Measurements from ENCODE around the gene UBE2D1.

Gene UBE2D1

DNA sequence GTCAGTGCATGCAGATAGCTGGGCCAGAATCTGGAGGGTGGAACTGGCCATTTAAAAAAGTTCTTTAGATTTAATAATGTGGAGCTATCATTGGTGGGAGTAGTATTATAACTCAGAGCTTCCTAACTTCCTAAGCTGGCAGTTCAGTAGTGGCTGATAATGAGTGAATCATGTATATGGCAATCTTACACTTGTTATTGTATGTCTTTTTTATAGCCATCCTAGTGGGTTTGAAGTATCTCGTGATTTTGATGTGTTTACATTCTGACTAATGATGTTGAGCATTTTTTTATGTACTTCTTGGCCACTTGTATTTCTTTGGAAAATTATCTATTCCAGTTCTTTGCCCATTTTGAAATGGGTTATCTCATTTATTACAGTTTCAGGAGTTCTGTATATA is 65.8 kb downstream of the UBE2D1 start:
- TF ChIP-seq CEBPB (IDR thresholded peaks at IDR 0.05) (no peak), EGR1 (IDR thresholded peaks at IDR 0.05) (no peak), EP300 (IDR thresholded peaks at IDR 0.05; ENCODE audit: borderline replicate concordance) (no peak)

DNA sequence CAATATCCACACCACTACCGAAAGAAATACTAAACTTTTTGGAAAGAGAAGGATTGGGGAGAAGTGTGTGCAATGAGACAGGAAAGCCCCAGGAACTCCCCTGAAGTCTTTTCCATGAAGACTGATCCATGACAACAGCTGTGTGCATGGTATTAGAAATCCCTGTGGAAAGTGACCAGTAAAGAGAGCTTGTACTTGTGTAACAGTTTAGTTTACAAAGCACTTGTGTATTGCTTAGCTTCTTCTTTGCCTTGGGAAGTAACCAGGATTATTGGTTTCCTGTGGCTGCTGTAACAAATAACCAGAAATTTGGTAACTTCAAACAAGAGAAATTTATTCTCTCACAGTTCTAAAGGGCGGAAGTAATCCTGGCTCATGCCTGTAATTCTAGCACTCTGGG is 69.2 kb downstream of the UBE2D1 start:
- TF ChIP-seq, protein P1, sequence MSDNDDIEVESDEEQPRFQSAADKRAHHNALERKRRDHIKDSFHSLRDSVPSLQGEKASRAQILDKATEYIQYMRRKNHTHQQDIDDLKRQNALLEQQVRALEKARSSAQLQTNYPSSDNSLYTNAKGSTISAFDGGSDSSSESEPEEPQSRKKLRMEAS (IDR thresholded peaks at IDR 0.05) = no peak
- TF ChIP-seq CREB1 (IDR thresholded peaks at IDR 0.05; ENCODE audit: low read depth) (no peak), TCF12 (IDR thresholded peaks at IDR 0.05; ENCODE audit: low read depth) (no peak), NFIC (IDR thresholded peaks at IDR 0.05) (no peak)
- TF ChIP-seq, protein P2, sequence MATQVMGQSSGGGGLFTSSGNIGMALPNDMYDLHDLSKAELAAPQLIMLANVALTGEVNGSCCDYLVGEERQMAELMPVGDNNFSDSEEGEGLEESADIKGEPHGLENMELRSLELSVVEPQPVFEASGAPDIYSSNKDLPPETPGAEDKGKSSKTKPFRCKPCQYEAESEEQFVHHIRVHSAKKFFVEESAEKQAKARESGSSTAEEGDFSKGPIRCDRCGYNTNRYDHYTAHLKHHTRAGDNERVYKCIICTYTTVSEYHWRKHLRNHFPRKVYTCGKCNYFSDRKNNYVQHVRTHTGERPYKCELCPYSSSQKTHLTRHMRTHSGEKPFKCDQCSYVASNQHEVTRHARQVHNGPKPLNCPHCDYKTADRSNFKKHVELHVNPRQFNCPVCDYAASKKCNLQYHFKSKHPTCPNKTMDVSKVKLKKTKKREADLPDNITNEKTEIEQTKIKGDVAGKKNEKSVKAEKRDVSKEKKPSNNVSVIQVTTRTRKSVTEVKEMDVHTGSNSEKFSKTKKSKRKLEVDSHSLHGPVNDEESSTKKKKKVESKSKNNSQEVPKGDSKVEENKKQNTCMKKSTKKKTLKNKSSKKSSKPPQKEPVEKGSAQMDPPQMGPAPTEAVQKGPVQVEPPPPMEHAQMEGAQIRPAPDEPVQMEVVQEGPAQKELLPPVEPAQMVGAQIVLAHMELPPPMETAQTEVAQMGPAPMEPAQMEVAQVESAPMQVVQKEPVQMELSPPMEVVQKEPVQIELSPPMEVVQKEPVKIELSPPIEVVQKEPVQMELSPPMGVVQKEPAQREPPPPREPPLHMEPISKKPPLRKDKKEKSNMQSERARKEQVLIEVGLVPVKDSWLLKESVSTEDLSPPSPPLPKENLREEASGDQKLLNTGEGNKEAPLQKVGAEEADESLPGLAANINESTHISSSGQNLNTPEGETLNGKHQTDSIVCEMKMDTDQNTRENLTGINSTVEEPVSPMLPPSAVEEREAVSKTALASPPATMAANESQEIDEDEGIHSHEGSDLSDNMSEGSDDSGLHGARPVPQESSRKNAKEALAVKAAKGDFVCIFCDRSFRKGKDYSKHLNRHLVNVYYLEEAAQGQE (IDR thresholded peaks at IDR 0.05; ENCODE audit: low read depth) = no peak

DNA sequence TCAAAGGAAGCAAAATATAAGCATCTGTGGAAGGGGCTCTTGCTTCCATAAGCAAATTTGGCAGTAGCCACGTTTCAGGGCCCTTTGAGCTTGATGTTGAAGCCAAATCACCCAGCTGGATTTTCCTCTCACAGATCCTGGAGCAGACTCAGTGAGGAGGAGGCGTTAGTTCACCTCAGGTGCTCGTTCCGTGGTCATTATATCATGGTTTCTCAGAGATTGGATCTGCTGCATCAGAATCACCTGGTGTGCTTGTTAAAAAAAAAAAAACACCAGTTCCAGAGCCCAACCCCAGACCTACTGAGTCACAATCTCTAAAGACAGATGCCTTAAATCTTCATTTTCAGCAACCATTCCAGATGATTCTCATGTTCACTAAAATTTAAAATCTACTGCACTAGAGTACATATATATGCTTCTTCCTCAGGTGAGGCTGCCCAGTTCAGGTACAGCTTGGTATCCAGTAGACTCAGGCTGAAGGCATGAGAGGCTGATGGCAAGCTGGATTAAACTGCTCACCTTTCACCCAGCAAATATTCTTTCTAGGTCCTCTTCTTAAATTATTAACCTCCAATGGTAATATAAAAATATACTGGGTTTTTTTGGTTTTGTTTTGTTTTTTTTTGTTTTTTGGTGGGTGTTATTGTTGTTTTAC is 75.3 kb downstream of the UBE2D1 start:
- no peak for TF ChIP-seq RAD21 (IDR thresholded peaks at IDR 0.05; ENCODE audit: low read depth)
- TF ChIP-seq TCF12 (IDR thresholded peaks at IDR 0.05; ENCODE audit: low read depth) = no peak
- no peak for TF ChIP-seq CREB1 (IDR thresholded peaks at IDR 0.05; ENCODE audit: low read depth)
- no peak for TF ChIP-seq FOXM1 (IDR thresholded peaks at IDR 0.05; ENCODE audit: borderline replicate concordance, low read depth)
- TF ChIP-seq NFIC (IDR thresholded peaks at IDR 0.05) = no peak
- TF ChIP-seq YY1 (IDR thresholded peaks at IDR 0.05; ENCODE audit: low read depth) = no peak
- no peak for TF ChIP-seq CEBPB (IDR thresholded peaks at IDR 0.05)

DNA sequence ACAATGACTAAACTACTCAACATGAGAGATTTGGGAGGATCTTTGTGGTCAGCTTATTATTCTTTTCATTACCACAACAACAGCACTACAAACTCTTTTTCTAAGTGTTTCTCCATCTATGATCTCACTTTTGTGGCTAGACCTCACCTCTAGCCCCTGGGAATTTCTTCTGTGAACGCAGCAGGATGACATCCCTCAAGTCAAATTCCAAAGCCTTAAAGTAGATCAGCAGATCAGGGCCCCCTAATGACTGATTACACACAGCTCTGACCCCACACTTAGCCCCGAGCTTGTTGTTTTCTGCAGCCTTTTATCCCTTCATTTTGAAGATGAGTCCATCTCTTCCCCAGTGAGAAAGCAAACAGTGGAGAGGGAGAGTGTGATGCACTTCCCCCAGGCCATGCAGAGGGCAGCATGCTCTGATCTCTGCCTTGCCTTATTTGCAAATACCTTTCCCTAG is 77.7 kb downstream of the UBE2D1 start:
- TF ChIP-seq CEBPB (IDR thresholded peaks at IDR 0.05) = no peak
- TF ChIP-seq TCF12 (IDR thresholded peaks at IDR 0.05; ENCODE audit: low read depth) = no peak

DNA sequence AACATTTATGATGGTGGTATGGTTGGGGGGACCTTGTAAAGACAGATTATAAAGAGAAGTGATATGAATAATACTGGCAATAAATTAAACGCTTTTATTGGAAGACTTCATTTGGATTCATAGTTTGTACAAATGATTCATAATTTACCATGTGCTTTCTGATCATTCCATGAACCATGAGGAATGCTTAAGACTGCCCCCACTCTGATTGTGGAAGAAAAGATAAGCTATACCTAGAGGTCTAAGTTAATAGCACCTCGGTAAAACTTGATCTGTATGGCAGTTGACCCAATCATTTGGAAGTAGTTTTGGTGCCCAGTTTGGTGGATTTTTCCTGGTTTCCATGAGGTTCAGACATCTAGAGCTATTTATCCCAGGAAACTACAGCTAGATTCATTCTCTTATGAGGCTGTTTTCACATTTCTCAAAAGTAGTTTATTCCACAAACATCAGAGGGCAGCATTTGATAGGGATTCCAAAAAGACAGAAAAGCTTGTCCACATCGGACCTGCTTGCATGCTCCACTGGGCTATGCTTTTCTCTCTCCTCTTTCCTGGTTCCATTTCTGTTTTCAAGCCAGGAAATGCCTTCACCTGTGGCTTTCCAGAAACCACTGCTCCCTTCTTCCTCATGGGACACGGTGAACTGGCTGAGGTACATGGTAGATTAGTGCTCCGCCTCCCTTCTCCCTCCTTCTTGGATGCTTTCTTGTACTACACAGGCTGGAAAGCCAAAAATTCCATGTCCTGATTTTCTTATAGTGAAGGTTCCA is 79.7 kb downstream of the UBE2D1 start:
- TF ChIP-seq NFIC (IDR thresholded peaks at IDR 0.05) (no peak), FOXM1 (IDR thresholded peaks at IDR 0.05; ENCODE audit: borderline replicate concordance, low read depth) (no peak), YY1 (IDR thresholded peaks at IDR 0.05; ENCODE audit: low read depth) (no peak), RAD21 (IDR thresholded peaks at IDR 0.05; ENCODE audit: low read depth) (peak; percentile 88), EP300 (IDR thresholded peaks at IDR 0.05; ENCODE audit: borderline replicate concordance) (no peak), EGR1 (IDR thresholded peaks at IDR 0.05) (no peak)
- TF ChIP-seq, protein P1 (IDR thresholded peaks at IDR 0.05) = no peak
- TF ChIP-seq, protein P3, sequence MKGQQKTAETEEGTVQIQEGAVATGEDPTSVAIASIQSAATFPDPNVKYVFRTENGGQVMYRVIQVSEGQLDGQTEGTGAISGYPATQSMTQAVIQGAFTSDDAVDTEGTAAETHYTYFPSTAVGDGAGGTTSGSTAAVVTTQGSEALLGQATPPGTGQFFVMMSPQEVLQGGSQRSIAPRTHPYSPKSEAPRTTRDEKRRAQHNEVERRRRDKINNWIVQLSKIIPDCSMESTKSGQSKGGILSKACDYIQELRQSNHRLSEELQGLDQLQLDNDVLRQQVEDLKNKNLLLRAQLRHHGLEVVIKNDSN (IDR thresholded peaks at IDR 0.05) = no peak

DNA sequence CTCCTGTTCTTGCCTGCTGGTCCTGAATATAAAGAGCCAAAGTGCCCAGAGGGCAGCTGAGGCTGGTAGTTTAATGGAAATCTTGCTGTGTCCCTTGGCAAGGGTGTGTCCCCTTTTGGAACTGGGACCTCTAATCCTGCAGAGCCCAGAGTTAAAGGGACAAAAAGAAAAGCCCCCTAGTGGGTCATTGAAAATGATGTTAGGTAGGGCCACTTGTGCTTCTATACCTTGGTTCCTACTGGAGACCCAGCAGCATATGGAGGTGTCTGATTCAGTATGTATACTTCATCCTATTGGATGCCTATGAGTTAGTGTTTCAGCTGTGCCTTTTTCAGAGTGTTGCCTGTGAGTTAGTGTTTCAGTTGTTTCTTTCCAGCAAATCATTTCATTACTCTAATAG is 81.0 kb downstream of the UBE2D1 start:
- TF ChIP-seq RAD21 (IDR thresholded peaks at IDR 0.05; ENCODE audit: low read depth) = no peak
